ENCODE data around the gene DYDC2. TPM values are rescaled to one million over a fixed set of nuclear protein-coding genes. Genes with fewer than 3 reads are reported as not detected.
"Not testable (repeated sequence)": the region's sequence is repeated elsewhere in the genome, so short reads cannot be mapped to it uniquely, and the experiment has no call there.

DYDC2 gene
- polyA plus RNA-seq, 1 experiment: not detected

DNA sequence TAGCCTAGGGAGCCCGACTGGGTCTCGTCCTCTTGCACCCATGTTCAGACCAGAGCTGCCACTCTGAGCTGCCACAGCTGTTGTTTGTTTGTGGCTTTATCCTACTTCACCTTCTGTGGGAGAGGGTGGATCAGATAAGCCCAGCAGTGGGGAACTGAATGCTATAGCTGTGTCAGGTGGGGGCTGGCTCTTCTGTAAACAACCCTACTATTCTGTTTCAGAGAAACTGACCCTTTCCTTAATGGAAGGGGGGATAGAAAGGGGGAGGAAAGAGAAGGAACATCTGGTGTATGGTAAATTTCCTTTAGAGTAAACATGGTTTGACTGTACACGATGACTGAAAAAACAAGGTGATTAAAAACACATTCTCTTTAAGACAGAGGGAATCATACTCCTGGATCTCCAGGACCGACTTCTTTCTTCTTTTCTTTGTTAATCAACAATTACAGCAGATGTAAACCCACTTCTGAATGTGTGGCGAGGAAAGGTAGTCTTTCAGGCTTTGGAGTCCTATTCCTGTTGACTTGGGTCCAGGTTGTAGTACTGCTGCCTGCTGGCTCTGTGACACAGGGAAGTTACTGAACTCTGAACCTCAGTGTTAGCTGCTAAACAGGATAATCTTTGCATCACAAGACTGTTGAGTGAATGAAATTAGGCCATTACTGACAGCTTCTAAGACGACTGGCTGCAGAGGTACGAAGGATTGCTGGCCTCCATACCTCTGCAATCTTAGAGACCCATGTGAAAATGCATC is 57.7 kb downstream of the DYDC2 start:
- peaks cover 2% of the 10 kb centered on the region; the same call in 1 of the 2 replicates for H3K27me3 ChIP-seq (ENCODE audit: control insufficient read depth, insufficient read depth, low read length)
- TF ChIP-seq, protein P1, sequence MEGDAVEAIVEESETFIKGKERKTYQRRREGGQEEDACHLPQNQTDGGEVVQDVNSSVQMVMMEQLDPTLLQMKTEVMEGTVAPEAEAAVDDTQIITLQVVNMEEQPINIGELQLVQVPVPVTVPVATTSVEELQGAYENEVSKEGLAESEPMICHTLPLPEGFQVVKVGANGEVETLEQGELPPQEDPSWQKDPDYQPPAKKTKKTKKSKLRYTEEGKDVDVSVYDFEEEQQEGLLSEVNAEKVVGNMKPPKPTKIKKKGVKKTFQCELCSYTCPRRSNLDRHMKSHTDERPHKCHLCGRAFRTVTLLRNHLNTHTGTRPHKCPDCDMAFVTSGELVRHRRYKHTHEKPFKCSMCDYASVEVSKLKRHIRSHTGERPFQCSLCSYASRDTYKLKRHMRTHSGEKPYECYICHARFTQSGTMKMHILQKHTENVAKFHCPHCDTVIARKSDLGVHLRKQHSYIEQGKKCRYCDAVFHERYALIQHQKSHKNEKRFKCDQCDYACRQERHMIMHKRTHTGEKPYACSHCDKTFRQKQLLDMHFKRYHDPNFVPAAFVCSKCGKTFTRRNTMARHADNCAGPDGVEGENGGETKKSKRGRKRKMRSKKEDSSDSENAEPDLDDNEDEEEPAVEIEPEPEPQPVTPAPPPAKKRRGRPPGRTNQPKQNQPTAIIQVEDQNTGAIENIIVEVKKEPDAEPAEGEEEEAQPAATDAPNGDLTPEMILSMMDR (IDR thresholded peaks at IDR 0.05; ENCODE audit: insufficient read depth, low read depth, low read length): no peak
- no peak for DNase-seq (ENCODE audit: low read depth)
- CTCF ChIA-PET: no interaction called here
- no peak overlapping the region for H3K4me3 ChIP-seq (ENCODE audit: low read depth, low read length)
- POLR2A ChIA-PET: no interaction called here
- no peaks in the 10 kb centered on the region for H3K36me3 ChIP-seq (ENCODE audit: control insufficient read depth, insufficient read depth, low read length)

DNA sequence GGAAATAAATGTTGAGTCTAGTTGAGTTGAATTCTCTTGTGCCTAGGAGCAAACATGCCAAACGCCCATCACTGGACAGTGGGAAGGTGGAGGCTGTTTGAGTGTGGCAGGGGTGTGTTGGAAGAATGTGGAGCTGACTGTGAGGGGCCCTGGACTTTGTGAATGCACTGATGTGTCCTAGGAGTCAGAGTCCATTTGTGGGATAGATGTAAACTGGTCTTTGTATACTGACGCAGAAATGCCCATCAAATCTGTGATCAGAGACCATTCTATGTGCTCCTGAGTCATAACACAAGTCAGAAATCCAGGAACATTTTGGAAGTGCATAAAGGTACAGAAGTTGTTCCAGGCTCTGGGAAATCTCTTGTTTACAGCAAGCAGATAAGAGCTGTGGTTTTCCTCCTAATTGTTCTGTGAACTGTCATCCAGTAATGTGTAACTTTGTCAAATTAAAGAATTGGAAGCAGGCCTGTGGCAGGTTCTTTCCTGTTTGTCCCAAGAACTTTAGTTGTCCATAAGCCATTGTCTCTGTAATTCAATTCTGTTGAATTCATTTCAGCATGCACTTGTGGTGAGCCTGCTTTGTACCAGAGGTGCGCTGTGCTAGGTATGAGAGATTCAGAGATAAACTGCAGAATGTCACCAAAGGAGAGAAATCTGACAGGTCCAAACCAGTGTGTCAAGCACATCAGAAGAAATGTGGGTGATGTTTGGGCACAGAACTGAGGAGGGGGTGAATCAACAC is 59.3 kb downstream of the DYDC2 start:
- TF ChIP-seq, protein P1 (IDR thresholded peaks at IDR 0.05; ENCODE audit: insufficient read depth, low read depth, low read length): no peak
- ChIA-PET POLR2A (no interaction called here), CTCF (no interaction called here)
- Histone ChIP-seq H3K27me3 (ENCODE audit: control insufficient read depth, insufficient read depth, low read length) (peaks cover 2% of the 10 kb centered on the region; the same call in 1 of the 2 replicates), H3K36me3 (ENCODE audit: control insufficient read depth, insufficient read depth, low read length) (no peaks in the 10 kb centered on the region), H3K4me3 (ENCODE audit: low read depth, low read length) (no peak overlapping the region)
- DNase-seq (ENCODE audit: low read depth): no peak

DNA sequence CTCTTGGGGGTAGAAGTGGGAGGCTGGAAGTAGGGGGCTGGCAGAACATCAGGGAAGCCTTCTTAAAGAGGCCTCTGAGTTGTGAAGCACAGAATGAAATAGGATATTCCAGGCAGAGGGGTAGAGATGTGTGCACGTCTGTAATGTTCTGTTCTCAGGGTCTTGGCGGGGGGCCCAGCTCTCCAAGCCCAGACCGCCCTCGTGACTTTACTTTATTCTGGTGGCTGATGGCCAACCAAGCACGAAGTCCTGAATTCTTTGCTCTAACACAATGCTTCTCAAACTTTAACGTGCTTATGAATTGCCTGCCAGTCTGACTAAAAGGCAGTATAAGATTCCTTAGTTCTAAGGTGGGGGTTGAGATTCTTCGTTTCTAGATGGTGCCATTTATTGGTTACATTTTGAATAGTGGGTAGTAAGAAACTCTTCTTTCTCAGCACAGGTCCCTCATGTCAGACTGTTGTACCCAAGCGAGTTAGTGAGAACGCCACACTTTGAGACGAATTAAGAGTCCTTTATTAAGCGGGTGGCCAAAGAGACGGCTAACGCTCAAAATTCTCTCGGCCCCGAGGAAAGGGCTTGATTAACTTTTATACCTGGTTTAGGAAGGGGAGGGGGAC is 60.0 kb downstream of the DYDC2 start:
- Histone ChIP-seq H3K27me3 (ENCODE audit: control insufficient read depth, insufficient read depth, low read length) (peaks cover 2% of the 10 kb centered on the region; the same call in 1 of the 2 replicates), H3K36me3 (ENCODE audit: control insufficient read depth, insufficient read depth, low read length) (no peaks in the 10 kb centered on the region), H3K4me3 (ENCODE audit: low read depth, low read length) (no peak overlapping the region)
- ChIA-PET CTCF (no interaction called here), POLR2A (no interaction called here)
- TF ChIP-seq, protein P1 (IDR thresholded peaks at IDR 0.05; ENCODE audit: insufficient read depth, low read depth, low read length): no peak
- no peak for DNase-seq (ENCODE audit: low read depth)

DNA sequence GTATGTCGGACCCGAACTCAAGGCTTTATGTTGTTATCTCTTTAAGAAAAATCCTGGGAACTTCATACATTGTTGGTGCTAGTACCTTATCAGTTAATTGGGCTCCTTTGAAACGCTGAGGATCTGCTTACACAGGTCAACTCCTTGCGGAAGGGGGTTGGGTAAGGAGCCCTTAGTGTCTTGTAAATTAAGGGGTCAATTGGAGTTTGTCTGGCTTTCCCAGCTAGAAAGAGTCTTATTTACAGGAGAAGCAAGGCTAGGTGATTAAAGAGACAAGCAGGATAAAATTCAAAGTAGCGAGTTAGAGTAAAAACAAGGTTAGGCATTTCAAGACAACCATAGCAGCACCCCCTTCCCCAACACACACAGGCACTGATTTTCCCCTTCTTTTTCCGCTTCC is 60.7 kb downstream of the DYDC2 start:
- DNase-seq (ENCODE audit: low read depth); POLR2A ChIA-PET; H3K27me3 ChIP-seq (ENCODE audit: control insufficient read depth, insufficient read depth, low read length); H3K36me3 ChIP-seq (ENCODE audit: control insufficient read depth, insufficient read depth, low read length); CTCF ChIA-PET; H3K4me3 ChIP-seq (ENCODE audit: low read depth, low read length): not testable (repeated sequence)

Other genes with a start within 250 kb of the DYDC2 start
- gene PLAC9, start 224.1 kb upstream of the DYDC2 start, polyA plus RNA-seq (2011; rRNA removed): 16.3 and 19.3 TPM in 2 replicates
- 210 and 239 TPM in 2 replicates for gene ANXA11, start 151.2 kb upstream of the DYDC2 start, polyA plus RNA-seq (2011; rRNA removed)
- gene MAT1A, start 67.1 kb upstream of the DYDC2 start, polyA plus RNA-seq (2011; rRNA removed): not detected in 2 replicates
- not detected in 2 replicates for gene DYDC1, start within 50 bp of the DYDC2 start, polyA plus RNA-seq (2011; rRNA removed)
- gene PRXL2A, start 51.8 kb downstream of the DYDC2 start, polyA plus RNA-seq (2011; rRNA removed): 1.0 and 1.3 TPM in 2 replicates
- gene TSPAN14, start 97.5 kb downstream of the DYDC2 start, polyA plus RNA-seq (2011; rRNA removed): 18.3 and 33.3 TPM in 2 replicates
- not detected in 2 replicates for gene SH2D4B, start 181.1 kb downstream of the DYDC2 start, polyA plus RNA-seq (2011; rRNA removed)

Measured in BJ (cell line).